HG03064 (cell line): Measurements from ENCODE around the gene S100A3.

Experiments used
- ATAC-seq: cut with Tn5 transposase; IDR thresholded peaks from one replicate; pipeline ENCODE4 v1.9.1; 2021; ENCODE audit warnings: low read depth; ENCODE audit not compliant: unreplicated experiment

S100A3 gene

GRCh38 chr1:153550398-153550758 lies 1.3 kb upstream of the S100A3 start:
- no peak for ATAC-seq

DNA sequence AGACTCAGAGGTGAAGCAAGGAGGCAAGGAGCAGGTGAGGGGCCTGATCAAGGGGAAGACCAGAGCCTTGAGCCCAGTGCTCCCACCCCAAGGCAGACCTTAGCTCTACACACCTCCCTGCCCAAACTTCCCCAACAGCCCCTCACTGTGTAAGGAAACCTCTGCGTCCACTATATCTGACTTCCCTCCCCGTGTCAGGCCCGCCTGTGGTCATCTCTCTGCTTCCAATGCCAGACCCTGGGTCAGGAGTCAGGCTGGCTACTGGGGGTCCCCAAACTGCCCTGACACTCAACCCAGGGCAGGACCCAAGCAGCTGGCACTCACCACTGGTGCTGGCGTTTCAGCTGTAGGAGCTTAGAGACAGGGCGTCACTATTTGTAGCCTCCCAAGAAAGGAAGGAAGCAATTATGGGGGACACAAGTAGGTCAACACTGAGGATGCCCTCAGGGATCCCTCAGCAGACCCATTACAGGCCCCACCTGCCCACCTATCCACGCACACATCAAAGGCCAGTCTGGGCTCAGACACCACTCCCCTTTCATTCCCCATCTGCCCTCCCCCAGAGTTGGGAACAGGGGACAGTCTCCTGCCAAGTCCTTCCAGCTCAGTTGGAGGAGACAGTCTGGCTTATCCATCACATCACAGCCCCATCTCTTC lies 811 bp upstream of the S100A3 start:
- ATAC-seq = no peak

DNA sequence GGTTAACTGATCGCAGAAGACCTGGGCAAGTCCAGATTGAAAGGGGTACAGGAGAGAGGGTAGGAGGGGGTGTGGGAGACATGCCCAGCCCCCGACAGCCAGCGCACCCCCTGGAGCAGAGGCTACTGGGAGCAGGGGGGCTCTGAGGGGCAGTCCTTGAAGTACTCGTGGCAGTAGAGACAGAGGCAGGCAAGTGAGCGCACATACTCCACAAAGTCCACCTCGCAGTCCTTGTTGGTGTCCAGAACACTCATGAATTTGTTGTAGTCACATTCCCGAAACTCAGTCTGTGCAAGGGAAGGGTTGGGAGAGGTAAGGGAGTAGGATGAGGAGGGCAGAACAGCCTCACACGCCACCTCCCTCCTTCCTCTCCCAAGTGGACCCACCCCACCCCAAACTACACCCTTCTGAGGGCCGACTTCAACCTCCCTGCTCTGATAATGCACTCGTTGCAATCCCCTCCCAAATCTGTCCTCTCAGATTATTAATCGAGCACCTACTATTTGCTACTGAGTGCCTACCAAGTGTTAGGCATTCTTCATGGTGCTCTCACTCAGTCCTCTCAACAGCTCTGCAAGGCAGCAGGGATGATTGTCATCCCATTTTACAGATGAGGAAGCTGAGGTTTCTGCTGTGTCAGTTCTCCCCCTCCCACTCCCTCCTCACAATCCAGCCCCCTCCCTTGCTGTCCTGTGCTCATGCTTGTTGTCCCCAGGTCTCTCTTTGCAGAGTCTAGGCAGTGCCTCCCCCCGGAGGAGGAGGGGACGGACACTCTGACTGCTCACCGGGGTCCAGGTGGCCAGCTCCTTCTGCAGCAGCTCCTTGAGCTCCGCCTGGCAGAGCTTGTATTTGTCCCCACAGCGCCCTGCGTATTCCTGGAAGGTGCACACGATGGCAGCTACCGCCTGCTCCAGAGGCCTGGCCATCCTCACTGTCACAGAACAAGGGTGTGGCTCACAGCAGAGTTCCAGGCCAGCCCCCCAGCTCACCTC lies 1.2 kb downstream of the S100A3 start:
- ATAC-seq = no peak

GRCh38 chr1:153546796-153547559 lies 2.1 kb downstream of the S100A3 start:
- no peak for ATAC-seq

- no peak for ATAC-seq
Observed at GRCh38 chr1:153546371-153546770, 2.7 kb downstream of the S100A3 start.

GRCh38 chr1:153545067-153546055 lies 3.7 kb downstream of the S100A3 start, which contains the start of gene S100A4:
S100A4 (minus strand) TSS chr1:153545806; CDS start chr1:153544794, 1,012 bp downstream.
- no peak for ATAC-seq

DNA sequence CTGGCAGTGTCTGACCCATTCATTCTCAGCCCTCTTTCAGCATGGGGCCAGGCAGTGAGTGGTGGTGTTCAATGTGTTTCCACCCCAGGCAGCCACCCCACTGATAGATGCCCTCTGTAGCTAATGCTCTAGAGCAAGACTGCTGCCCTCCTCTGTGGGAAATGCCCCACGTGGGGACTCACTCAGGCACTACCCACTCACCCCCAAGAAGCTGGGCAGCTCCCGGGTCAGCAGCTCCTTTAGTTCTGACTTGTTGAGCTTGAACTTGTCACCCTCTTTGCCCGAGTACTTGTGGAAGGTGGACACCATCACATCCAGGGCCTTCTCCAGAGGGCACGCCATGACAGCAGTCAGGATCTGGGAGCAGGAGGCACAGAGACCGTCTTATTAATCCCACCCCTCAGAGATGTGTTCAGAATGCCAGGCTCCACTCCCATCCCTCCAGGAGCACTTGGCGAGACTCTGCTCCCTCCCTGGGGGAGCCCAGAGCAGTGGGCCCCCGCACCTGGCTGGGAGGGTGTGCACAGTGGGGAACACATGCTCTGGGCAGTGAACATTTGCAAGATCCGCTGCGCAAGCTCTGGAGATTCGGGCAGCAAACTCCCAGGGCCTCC lies 4.5 kb downstream of the S100A3 start:
- ATAC-seq = no peak

- no peak for ATAC-seq
Observed at GRCh38 chr1:153543736-153544135, 5.3 kb downstream of the S100A3 start.

- ATAC-seq = no peak
Observed at GRCh38 chr1:153542956-153543711, 5.9 kb downstream of the S100A3 start.

- ATAC-seq = no peak
Observed at GRCh38 chr1:153541641-153542590, 7.1 kb downstream of the S100A3 start.

- no peak for ATAC-seq
Observed at GRCh38 chr1:153540394-153541361, 8.4 kb downstream of the S100A3 start, which contains the start of gene S100A5. S100A5 (minus strand) TSS chr1:153540934; CDS start chr1:153540191, 743 bp downstream.

- ATAC-seq = no peak
Observed at GRCh38 chr1:153539395-153540093, 9.5 kb downstream of the S100A3 start.

DNA sequence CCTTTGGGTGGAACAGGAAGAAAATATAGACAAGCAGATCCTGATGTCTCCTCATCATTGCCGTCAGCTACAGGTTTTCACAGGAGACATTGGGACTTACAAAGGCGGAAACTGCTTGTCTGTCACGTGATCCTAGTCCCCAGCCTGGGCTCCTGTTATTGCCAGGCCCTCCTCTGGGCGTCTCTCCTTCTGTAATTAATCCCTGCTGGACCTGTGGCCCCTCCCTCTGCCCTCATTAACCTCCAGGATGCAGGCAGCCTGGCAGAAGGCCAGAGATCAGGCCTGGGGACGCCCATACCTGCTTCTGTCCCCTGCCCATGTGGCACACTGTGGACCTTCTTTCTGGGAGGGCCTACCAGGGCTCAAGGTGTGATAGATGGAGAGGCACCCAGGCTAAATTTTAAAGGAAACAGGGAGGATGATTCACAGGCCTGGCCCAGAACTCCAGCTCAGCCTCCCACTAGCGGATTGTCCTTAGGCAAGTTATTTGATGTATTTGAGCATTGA lies 10.7 kb downstream of the S100A3 start:
- no peak for ATAC-seq

DNA sequence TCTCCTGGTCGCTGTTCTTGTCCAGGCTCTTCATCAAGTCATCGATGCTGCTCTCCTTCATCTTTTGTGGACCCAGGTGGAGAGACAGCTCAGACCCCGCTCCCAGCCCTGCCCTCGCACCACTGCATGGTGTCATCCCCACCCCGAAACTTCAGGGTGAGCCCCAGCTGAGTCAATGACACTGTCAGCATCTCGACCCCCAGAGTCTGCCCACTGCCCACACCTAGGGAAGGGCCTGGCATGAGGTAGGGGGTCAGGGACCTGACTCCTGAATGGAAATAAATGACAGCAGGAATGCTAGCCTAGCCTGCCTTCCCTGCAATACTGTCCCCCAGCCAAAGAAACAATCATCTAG lies 11.7 kb downstream of the S100A3 start:
- ATAC-seq = no peak

- ATAC-seq = no peak
Observed at GRCh38 chr1:153536671-153537375, 12.2 kb downstream of the S100A3 start.
